A549 (cell line): ENCODE results near the gene LRRD1.

Experiments used
- CBX2 ChIP-seq: fragments of 200-600 bp; sonication (generic); IDR thresholded peaks from 2 replicates; pipeline ENCODE4 v1.6.1; 2016; ENCODE audit warnings: low read depth, mild to moderate bottlenecking, borderline replicate concordance
- CHD4 ChIP-seq: fragments of 200-600 bp; sonication (generic); IDR thresholded peaks from 2 replicates; pipeline ENCODE4 v1.6.1; 2016; ENCODE audit warnings: antibody characterized with exemption, mild to moderate bottlenecking, borderline replicate concordance
- CTCF ChIP-seq: fragments of >200 bp; sonication (Bioruptor Twin); formaldehyde crosslinking; IDR thresholded peaks from 3 replicates; pipeline ENCODE4 v1.5.1; 2016
- HMGXB4 ChIP-seq: fragments of 250-450 bp; sonication (Bioruptor Pico); IDR thresholded peaks from 2 replicates; pipeline ENCODE4 v1.5.0; 2021; ENCODE audit warnings: mild to moderate bottlenecking, moderate library complexity, borderline replicate concordance
- HOXA7 ChIP-seq: fragments of 250-450 bp; sonication (Bioruptor Pico); IDR thresholded peaks from 2 replicates; pipeline ENCODE4 v1.5.0; 2020; ENCODE audit warnings: mild to moderate bottlenecking, moderate library complexity
- JUNB ChIP-seq: fragments of >200 bp; sonication (Bioruptor Twin); formaldehyde crosslinking; IDR thresholded peaks from 2 replicates; pipeline ENCODE4 v1.6.1; 2016
- POLR2A ChIP-seq: IDR thresholded peaks from 2 replicates; pipeline ENCODE4 v1.6.1; 2012; ENCODE audit warnings: mild to moderate bottlenecking, low read length
- RAD21 ChIP-seq, 2 experiments: fragments of >200 bp in 1 of 2; sonication (Bioruptor Twin) in 1 of 2; formaldehyde crosslinking in 1 of 2; IDR thresholded peaks in 1 of 2; conservative IDR thresholded peaks in 1 of 2; 2 replicates in 1 of 2; 3 replicates in 1 of 2; pipeline ENCODE4 v1.6.1; 2012 to 2018; ENCODE audit warnings: inconsistent platforms in 1 of 2
- RARB ChIP-seq: fragments of 250-450 bp; sonication (Bioruptor Pico); IDR thresholded peaks from 2 replicates; pipeline ENCODE4 v1.8.0; 2021; ENCODE audit warnings: mild to moderate bottlenecking, moderate library complexity
- REST ChIP-seq: fragments of 200-600 bp; sonication (generic); IDR thresholded peaks from 2 replicates; pipeline ENCODE4 v1.6.1; 2016; ENCODE audit warnings: antibody characterized with exemption, mild to moderate bottlenecking, moderate library complexity

GRCh38 chr7:92149736-92150239 is 29.2 kb downstream of the LRRD1 start:
- no peak for TF ChIP-seq CTCF
- TF ChIP-seq POLR2A: no peak
- TF ChIP-seq HOXA7: no peak
- TF ChIP-seq CBX2: no peak
- TF ChIP-seq RAD21 (conservative IDR thresholded peaks at IDR 0.05 in 1 of 2, IDR thresholded peaks at IDR 0.05 in 1 of 2): no peak
- TF ChIP-seq HMGXB4 (CRISPR knock-in tag): no peak
- no peak for TF ChIP-seq JUNB
- TF ChIP-seq CHD4: no peak
- no peak for TF ChIP-seq REST
- TF ChIP-seq RARB (CRISPR knock-in tag): no peak
